H9 (cell line): Measurements from ENCODE around the gene ABHD14A. TPM values are rescaled to one million over a fixed set of nuclear protein-coding genes. Genes with fewer than 3 reads are reported as not detected.

ENCODE experiments used
- DNase-seq: peaks from one replicate; pipeline ENCODE4 v3.0.0-alpha.2; 2017
- H2AFZ ChIP-seq: one replicate; pipeline ENCODE4 v1.6.1; 2013; ENCODE audit warnings: mild to moderate bottlenecking, low read length, control low read depth, moderate library complexity
- H2AK5ac ChIP-seq: 2 replicates; pipeline ENCODE4 v1.6.1; 2013; ENCODE audit warnings: low read length, control low read depth, mixed read lengths; ENCODE audit not compliant: insufficient read length
- H2BK120ac ChIP-seq: one replicate; pipeline ENCODE4 v1.6.1; 2013; ENCODE audit warnings: low read depth, mild to moderate bottlenecking, low read length, control low read depth, inconsistent platforms; ENCODE audit not compliant: poor library complexity, severe bottlenecking
- H2BK12ac ChIP-seq: 2 replicates; pipeline ENCODE4 v1.6.1; 2013; ENCODE audit warnings: low read length, control low read depth, mixed read lengths, low read depth; ENCODE audit not compliant: insufficient read length
- H2BK15ac ChIP-seq: 2 replicates; pipeline ENCODE4 v1.6.1; 2013; ENCODE audit warnings: low read depth, low read length, control low read depth
- H2BK20ac ChIP-seq: one replicate; pipeline ENCODE4 v1.6.1; 2013; ENCODE audit warnings: low read depth, mild to moderate bottlenecking, low read length, control low read depth, inconsistent platforms; ENCODE audit not compliant: poor library complexity, severe bottlenecking
- H2BK5ac ChIP-seq: 2 replicates; pipeline ENCODE4 v1.6.1; 2013; ENCODE audit warnings: low read length, control low read depth, mixed read lengths; ENCODE audit not compliant: insufficient read length
- H3K14ac ChIP-seq: 2 replicates; pipeline ENCODE4 v1.6.1; 2013; ENCODE audit warnings: low read length, control low read depth; ENCODE audit not compliant: insufficient read depth
- H3K18ac ChIP-seq: 2 replicates; pipeline ENCODE4 v1.6.1; 2013; ENCODE audit warnings: low read depth, mild to moderate bottlenecking, mixed read lengths, low read length, control low read depth; ENCODE audit not compliant: insufficient read length
- H3K23ac ChIP-seq: 2 replicates; pipeline ENCODE4 v1.6.1; 2013; ENCODE audit warnings: low read length, control low read depth, mixed read lengths, low read depth; ENCODE audit not compliant: insufficient read length
- H3K23me2 ChIP-seq: 2 replicates; pipeline ENCODE4 v1.6.1; 2013; ENCODE audit warnings: low read depth, mild to moderate bottlenecking, mixed read lengths, low read length, control low read depth; ENCODE audit not compliant: insufficient read length, poor library complexity, severe bottlenecking
- H3K27ac ChIP-seq: 2 replicates; pipeline ENCODE4 v1.5.1; 2013; ENCODE audit warnings: low read length, control low read depth, mixed read lengths, low read depth; ENCODE audit not compliant: insufficient read length
- H3K27me3 ChIP-seq: 2 replicates; pipeline ENCODE4 v1.6.1; 2013; ENCODE audit warnings: low read length, control low read depth, inconsistent platforms; ENCODE audit not compliant: insufficient read depth
- H3K4ac ChIP-seq: 2 replicates; pipeline ENCODE4 v1.6.1; 2013; ENCODE audit warnings: low read depth, mild to moderate bottlenecking, control low read depth, inconsistent platforms, low read length, moderate library complexity
- H3K4me1 ChIP-seq: 2 replicates; pipeline ENCODE4 v1.6.1; 2013; ENCODE audit warnings: low read length, control low read depth, inconsistent platforms; ENCODE audit not compliant: insufficient read depth
- H3K4me2 ChIP-seq: 2 replicates; pipeline ENCODE4 v1.6.1; 2013; ENCODE audit warnings: low read length, control low read depth, mixed read lengths; ENCODE audit not compliant: insufficient read length, insufficient read depth
- H3K56ac ChIP-seq: 2 replicates; pipeline ENCODE4 v1.6.1; 2013; ENCODE audit warnings: low read depth, mild to moderate bottlenecking, mixed read lengths, low read length, control low read depth; ENCODE audit not compliant: insufficient read length
- H3K79me1 ChIP-seq: 2 replicates; pipeline ENCODE4 v1.6.1; 2013; ENCODE audit warnings: low read depth, mild to moderate bottlenecking, moderate library complexity, low read length, control low read depth, inconsistent platforms; ENCODE audit not compliant: insufficient read depth, poor library complexity, severe bottlenecking
- H3K79me2 ChIP-seq: 2 replicates; pipeline ENCODE4 v1.6.1; 2013; ENCODE audit warnings: low read length, control low read depth, inconsistent platforms; ENCODE audit not compliant: insufficient read depth
- H3K9ac ChIP-seq: 2 replicates; pipeline ENCODE4 v1.6.1; 2013; ENCODE audit warnings: low read length, control low read depth, mixed read lengths; ENCODE audit not compliant: insufficient read length; ENCODE audit errors: extremely low read depth
- H3K9me3 ChIP-seq: one replicate; pipeline ENCODE4 v1.6.1; 2013; ENCODE audit warnings: low read depth, low read length, inconsistent platforms; ENCODE audit not compliant: control insufficient read depth
- H3T11ph ChIP-seq: one replicate; pipeline ENCODE4 v1.6.1; 2013; ENCODE audit warnings: mild to moderate bottlenecking, low read length, control low read depth, inconsistent platforms
- H4K20me1 ChIP-seq: one replicate; pipeline ENCODE4 v1.6.1; 2013; ENCODE audit not compliant: control insufficient read depth, insufficient read length, insufficient read depth
- H4K5ac ChIP-seq: 2 replicates; pipeline ENCODE4 v1.6.1; 2013; ENCODE audit warnings: low read depth, mild to moderate bottlenecking, mixed read lengths, low read length, control low read depth; ENCODE audit not compliant: insufficient read length
- H4K8ac ChIP-seq: replicated peaks from 2 replicates; pipeline ENCODE4 v1.6.1; 2013; ENCODE audit warnings: low read length, control low read depth, mixed read lengths, low read depth; ENCODE audit not compliant: insufficient read length
- H4K91ac ChIP-seq: 2 replicates; pipeline ENCODE4 v1.6.1; 2013; ENCODE audit warnings: low read depth, mild to moderate bottlenecking, moderate library complexity, mixed read lengths, low read length, control low read depth; ENCODE audit not compliant: insufficient read length
- H3K27ac Mint-ChIP-seq, 3 experiments: 2 replicates in 2 of 3; 3 replicates in 1 of 3; pipeline ENCODE4 v1.8.0; 2020 to 2021; ENCODE audit warnings: mixed read lengths in 3 of 3, mild to moderate bottlenecking in 1 of 3, moderate library complexity in 1 of 3
- H3K27me3 Mint-ChIP-seq: 2 replicates; pipeline ENCODE4 v1.8.0; 2021; ENCODE audit warnings: low read depth, mild to moderate bottlenecking, moderate library complexity, mixed read lengths
- H3K36me3 Mint-ChIP-seq, 3 experiments: 2 replicates in 2 of 3; 3 replicates in 1 of 3; pipeline ENCODE4 v1.8.0; 2020 to 2021; ENCODE audit warnings: low read depth in 3 of 3, mixed read lengths in 3 of 3; ENCODE audit not compliant: insufficient read depth in 1 of 3
- H3K4me1 Mint-ChIP-seq, 2 experiments: 2 replicates each; pipeline ENCODE4 v1.8.0; 2020; ENCODE audit warnings: mixed read lengths in 2 of 2
- H3K4me3 Mint-ChIP-seq, 2 experiments: 2 replicates in 1 of 2; 3 replicates in 1 of 2; pipeline ENCODE4 v1.8.0; 2020 to 2021; ENCODE audit warnings: mild to moderate bottlenecking in 2 of 2, mixed read lengths in 2 of 2, moderate library complexity in 1 of 2
- H3K9me3 Mint-ChIP-seq, 2 experiments: 2 replicates in 1 of 2; 3 replicates in 1 of 2; pipeline ENCODE4 v1.8.0; 2020; ENCODE audit warnings: mild to moderate bottlenecking in 2 of 2, mixed read lengths in 2 of 2, moderate library complexity in 1 of 2
- CTCF ChIP-seq: fragments of 200-600 bp; sonication (generic); conservative IDR thresholded peaks from 3 replicates; pipeline ENCODE4 v1.8.0; 2021; ENCODE audit warnings: antibody characterized with exemption, mild to moderate bottlenecking
- total RNA-seq: library from RNA; stranded (reverse); gene quantifications from 2 replicates; pipeline ENCODE4 v1.2.1, GENCODE V29; 2021

The ABHD14A gene
- total RNA-seq, 1 experiment from 2014 or later: 3.1 TPM

- Histone ChIP-seq H3K9me3 (no peaks in the 10 kb centered on the region), H3K4me1 (peaks cover 3% of the 10 kb centered on the region; the same call in 1 of the 2 replicates), H3K18ac (no peak overlapping the region), H2BK15ac (no peak overlapping the region), H3T11ph (no peak overlapping the region), H2BK12ac (no peak overlapping the region), H3K4ac (no peak overlapping the region), H2BK20ac (no peak overlapping the region), H3K23ac (no peak overlapping the region), H4K91ac (peak overlapping the region; percentile 47), H3K56ac (no peak overlapping the region), H4K20me1 (peaks cover 3% of the 10 kb centered on the region), H3K79me1 (no peaks in the 10 kb centered on the region), H3K27ac (no peak overlapping the region), H3K79me2 (no peaks in the 10 kb centered on the region), H3K4me2 (peak overlapping the region; percentile 86), H2AFZ (no peak overlapping the region), H2BK120ac (no peak overlapping the region), H3K14ac (no peak overlapping the region; the same call in 1 of the 2 replicates), H2BK5ac (no peak overlapping the region), H2AK5ac (no peak overlapping the region), H4K5ac (peak overlapping the region; percentile 36), H3K23me2 (peaks cover 6% of the 10 kb centered on the region), H3K9ac (no peak overlapping the region), H3K27me3 (no peaks in the 10 kb centered on the region), H4K8ac (no peak overlapping the region)
- peak overlapping the region; percentile 68 to 88; a peak in 4 of 5 replicates for H3K4me3 Mint-ChIP-seq
- no peak for TF ChIP-seq CTCF
- H3K36me3 Mint-ChIP-seq: peaks cover 0 to 3% (median 2%) of the 10 kb centered on the region in 3 experiments; a peak in 4 of 7 replicates
- H3K4me1 Mint-ChIP-seq: peaks cover 21 to 31% of the 10 kb centered on the region in 2 experiments
- DNase-seq: no peak
- H3K27ac Mint-ChIP-seq: no peak overlapping the region
- peaks cover 0 to 2% of the 10 kb centered on the region in 2 experiments; a peak in 2 of 5 replicates for H3K9me3 Mint-ChIP-seq
- H3K27me3 Mint-ChIP-seq: no peaks in the 10 kb centered on the region
Observed at GRCh38 chr3:51984269-51984647, 9.4 kb downstream of the ABHD14A start.
